HG02973 (cell line): Measurements from ENCODE around the gene MTUS2.

Experiments
- ATAC-seq: cut with Tn5 transposase; IDR thresholded peaks from one replicate; pipeline ENCODE4 v1.9.1; 2021; ENCODE audit warnings: moderate library complexity; ENCODE audit not compliant: unreplicated experiment

Gene MTUS2

DNA sequence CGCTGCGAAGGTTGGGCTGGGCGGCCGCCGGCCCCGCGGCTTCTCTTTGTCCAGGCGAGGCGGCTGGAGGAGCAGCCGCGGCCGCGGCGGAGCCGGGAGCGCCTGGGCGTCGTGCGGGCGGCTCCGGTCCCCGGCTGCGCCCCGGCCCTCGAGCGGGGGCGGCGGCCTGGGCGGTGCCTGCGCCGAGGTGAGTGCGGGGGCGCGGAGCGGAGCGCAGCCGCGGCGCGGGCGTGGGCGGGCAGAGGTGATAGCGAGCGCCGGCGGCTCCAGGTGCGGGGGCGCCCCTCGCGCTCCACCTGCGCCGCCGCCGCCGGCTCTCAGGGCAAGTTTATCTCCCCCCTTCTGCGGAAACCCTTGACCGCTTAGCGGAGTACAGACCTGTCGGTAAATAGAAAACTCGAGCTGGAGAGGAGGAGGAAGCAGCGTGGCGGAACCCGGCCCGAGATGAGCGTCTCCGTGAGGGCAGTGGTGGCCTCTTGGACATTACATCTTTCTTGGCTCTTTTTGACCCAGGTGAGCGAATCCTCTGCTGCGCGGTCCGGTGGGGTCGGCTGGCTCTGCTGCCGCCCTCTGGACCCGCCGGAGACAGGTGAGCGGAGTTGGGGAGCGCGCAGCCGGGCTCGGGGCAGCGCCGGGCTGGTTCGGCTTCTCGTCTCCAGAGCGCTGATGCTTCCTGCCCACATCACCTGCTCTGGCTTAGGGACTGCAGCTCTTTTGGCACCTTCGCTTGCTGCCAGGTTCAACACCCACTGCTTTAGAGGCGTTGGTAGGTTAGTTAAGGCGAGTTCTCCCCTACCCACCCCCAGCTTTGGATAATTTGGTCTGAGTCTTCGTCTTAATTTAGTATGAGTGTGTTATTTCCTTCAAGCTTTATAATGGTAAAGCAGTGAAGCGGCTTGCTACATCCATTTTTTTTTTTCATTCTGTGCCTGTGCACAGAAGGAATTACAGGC, at the start of gene MTUS2:
Gene MTUS2 (plus strand): TSS at position 241 of the 953 bp plus-strand sequence.
- no peak for ATAC-seq

GRCh38 chr13:28778308-28779215, 41.6 kb upstream of the MTUS2 start:
- no peak for ATAC-seq

- no peak for ATAC-seq
Measured at GRCh38 chr13:28792992-28793391, 27.1 kb upstream of the MTUS2 start.

- ATAC-seq, result no peak
Measured at GRCh38 chr13:28794396-28794795, 25.7 kb upstream of the MTUS2 start.

DNA sequence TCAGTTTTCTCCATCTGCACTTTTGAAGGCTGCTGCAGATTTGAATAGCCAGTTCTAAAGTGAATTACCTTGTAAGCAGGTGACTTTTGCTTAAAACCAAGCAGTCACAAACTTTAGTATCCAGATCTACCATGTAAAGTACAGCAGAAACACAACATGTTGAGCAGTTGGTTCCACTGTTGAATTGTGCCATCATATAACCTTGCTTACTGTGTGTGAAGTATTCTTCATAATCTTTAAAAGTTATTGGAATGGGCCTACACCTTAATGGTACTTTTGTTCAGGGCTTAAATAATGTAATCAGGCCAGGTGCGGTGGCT, 23.2 kb upstream of the MTUS2 start:
- ATAC-seq, result no peak

GRCh38 chr13:28805193-28805819, 14.8 kb upstream of the MTUS2 start:
- no peak for ATAC-seq

DNA sequence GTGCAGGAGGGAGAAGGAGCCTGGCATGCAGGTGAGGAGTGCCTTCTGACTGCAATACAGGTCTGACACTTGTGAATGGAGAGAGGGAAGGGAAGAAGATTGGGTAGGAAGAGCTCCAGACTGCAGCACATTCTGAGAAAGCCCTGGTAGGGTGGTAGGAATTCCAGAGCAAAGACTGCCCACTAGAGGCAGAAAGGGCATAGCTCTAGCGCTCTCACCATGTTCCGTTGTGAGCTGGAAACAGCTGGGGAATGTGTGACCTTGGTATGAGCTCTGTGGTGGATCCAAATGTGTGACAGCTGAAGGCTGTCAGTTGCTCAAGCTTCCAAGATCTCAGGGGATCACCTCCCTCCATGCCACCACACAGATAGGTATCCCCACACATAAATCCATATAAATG, 2.9 kb upstream of the MTUS2 start:
- ATAC-seq, result no peak

GRCh38 chr13:28819046-28819730, 951 bp upstream of the MTUS2 start:
- no peak for ATAC-seq

GRCh38 chr13:28819735-28820098, 422 bp upstream of the MTUS2 start:
- no peak for ATAC-seq

GRCh38 chr13:28822151-28822550, 2.0 kb downstream of the MTUS2 start:
- no peak for ATAC-seq

DNA sequence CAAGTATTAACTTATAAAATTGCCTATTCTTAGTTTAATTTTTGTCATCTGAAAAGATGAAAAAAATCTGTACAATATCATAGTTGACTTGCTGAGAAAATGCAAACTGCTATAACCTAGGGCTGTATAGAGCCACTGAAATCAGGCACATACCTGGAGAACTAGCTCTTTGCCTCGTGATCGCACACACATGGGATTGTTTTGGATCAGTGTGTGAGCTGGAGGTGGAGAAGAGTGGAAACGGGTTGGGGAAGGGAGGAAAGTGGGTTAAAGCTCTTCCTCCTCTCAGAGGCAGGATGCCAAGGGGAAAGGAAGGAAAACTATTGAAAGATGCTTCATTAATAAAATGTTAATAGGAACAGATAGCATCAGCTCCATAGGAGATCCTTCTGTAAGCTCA, 2.7 kb downstream of the MTUS2 start:
- no peak for ATAC-seq

DNA sequence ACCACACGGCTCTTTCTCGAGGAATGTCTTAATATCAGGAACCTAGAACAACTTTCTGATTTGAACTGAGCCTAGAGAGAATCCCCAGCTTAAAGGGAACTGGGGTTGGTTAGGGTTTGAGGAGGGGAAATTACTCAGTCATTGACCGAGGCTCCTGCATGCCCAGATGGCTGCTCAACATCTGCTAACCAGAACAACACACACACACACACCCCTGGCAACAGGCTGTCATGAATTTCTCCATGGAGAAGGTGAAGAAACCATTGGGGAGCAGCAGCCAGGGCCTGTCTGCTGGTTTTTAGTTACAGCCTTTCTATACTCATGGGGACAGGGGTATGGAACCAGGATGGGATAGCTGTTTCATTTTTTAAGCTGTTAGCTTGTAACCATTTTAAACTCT, 5.2 kb downstream of the MTUS2 start:
- no peak for ATAC-seq

DNA sequence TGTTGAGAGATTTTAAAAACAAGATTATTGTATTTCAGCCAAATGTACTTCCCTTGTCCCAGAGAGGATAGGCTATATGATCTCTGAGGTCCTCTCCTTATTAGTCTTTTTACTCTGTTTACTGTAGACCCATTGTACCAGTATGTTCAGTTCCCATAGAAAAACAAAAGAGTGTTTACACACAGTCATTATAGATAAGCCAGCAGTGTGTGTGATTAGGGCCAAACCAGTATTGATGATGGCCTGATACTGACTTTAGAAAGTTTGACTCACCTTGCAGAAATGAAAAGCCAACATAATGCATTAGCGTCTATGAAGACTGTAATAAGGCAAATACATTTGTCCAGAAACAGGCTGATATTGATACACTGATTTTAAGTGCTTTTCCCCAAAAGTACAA, 6.2 kb downstream of the MTUS2 start:
- ATAC-seq, result no peak

DNA sequence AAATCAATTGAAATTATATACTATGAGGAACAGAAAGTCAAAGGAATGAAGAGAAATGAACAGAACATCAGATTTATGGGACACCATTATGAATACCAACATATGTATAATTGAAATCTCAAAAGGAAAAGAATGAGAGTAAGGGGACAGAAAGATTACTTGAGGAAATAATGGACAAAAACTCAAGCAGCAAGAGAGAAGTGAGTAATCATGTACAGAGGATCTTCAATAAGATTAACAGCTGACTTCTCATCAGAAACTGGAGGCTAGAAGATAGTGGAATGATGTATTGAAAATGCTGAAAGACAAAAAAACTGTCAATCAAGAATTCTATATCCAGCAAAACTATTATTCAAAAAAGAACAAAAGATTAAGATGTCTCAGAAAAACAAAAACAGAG, 10.4 kb downstream of the MTUS2 start:
- no peak for ATAC-seq

GRCh38 chr13:28831117-28831516, 11.0 kb downstream of the MTUS2 start:
- ATAC-seq, result no peak

GRCh38 chr13:28837111-28837510, 17.0 kb downstream of the MTUS2 start:
- no peak for ATAC-seq

GRCh38 chr13:28843639-28844038, 23.5 kb downstream of the MTUS2 start:
- ATAC-seq, result no peak

- no peak for ATAC-seq
Measured at GRCh38 chr13:28849441-28849840, 29.3 kb downstream of the MTUS2 start.

DNA sequence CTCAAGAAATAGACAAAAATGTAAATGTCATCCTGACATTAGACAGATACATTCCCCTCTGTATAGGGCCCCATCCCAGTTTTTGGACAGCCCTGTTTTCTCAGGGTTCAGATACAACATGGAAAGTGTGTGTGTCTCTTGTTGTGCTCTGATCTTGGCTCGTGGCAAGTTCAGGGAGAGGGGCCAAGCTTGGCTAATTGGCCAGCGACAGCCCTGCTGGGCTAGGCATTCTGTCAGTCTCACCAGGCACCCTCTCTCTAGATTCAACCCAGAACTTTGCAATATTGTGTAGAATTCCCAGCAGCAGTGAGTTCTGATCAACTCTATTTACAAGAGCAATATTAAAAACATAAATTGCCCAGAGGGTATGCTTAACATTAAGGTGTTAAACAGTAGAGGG, 30.1 kb downstream of the MTUS2 start:
- no peak for ATAC-seq

DNA sequence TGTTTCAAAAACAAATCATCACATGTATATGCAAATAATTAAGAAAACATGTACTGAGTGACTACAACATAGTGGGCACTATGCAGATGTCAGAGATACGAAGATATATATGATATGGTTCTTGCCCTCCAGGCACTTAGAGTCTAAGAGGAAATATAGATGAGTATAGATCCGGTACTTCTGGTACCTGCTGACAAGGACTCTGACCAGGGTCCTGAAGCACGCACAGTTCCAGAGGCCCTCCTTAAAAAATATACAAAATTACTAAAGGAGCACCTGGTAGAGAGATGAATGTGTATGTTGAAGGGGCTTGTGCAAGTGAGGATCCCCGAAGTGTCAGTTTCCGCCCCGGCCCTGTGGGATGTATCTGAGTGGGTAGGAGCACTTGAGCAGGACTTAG, 31.3 kb downstream of the MTUS2 start:
- ATAC-seq, result no peak

DNA sequence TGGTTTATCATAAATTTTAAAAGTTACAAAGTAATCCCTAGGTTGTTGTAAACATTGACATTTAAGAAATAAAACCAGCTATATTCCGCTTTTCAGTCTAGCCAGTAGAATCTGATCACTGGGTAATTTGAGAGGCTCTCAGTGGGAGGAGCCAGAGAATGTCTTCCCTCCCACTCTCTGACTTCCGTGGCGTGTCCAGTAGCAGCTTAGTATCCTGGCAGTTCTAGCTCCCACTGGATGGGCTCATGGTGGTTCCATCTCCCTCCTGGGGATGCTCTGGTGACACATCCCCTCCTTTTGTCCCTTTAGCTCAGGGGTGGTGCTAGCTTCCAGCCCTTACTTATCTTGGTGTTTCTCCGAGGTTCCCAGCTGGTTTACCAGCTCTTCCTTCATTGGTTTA, 34.5 kb downstream of the MTUS2 start:
- ATAC-seq, result no peak
